HG03175 (cell line): ENCODE data around the gene CSNK2A1.
"Not testable (repeated sequence)": the region's sequence is repeated elsewhere in the genome, so short reads cannot be mapped to it uniquely, and the experiment has no call there.

Experiments used
- ATAC-seq: cut with Tn5 transposase; IDR thresholded peaks from one replicate; pipeline ENCODE4 v1.9.1; 2021; ENCODE audit warnings: mild to moderate bottlenecking, moderate library complexity; ENCODE audit not compliant: unreplicated experiment

The CSNK2A1 gene

GRCh38 chr20:496126-496696 is 47.4 kb downstream of the CSNK2A1 start:
- no peak for ATAC-seq

DNA sequence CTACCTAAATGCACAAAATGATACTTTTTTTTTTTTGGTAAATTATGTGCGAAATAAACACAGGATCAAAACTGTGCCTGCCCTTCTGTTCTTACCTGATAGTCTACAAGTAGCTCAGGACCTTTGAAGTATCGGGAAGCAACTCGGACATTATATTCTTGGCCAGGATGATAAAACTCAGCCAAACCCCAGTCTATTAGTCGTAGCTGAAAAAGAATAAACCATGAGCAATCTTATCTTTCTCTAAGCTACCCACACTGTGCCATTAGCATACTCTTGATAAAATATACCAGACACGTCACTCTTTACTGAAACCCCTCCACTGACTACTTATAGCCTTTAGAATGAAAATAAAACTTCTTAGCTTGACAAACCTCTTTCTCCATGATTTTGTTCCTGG is 51.4 kb downstream of the CSNK2A1 start:
- ATAC-seq: no peak

DNA sequence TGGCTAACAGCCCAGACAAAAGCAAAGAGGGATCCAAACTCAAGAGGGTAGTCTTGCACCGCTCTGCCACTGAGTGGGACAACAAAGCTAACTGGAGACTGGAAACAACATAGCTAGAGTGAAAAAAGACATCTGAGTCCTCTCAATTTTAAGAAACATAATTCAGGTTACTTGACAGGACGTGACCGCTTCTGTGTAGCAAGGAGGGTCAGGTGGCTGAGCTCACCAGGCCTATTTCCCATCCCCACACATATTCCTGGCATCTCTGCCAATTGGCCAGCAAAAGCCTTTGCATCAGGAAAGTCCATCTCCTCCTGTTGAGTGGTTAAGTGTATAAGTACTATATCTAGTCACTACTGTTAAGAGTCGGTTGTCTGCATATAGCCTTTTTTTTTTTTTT is 55.9 kb downstream of the CSNK2A1 start:
- ATAC-seq: no peak

DNA sequence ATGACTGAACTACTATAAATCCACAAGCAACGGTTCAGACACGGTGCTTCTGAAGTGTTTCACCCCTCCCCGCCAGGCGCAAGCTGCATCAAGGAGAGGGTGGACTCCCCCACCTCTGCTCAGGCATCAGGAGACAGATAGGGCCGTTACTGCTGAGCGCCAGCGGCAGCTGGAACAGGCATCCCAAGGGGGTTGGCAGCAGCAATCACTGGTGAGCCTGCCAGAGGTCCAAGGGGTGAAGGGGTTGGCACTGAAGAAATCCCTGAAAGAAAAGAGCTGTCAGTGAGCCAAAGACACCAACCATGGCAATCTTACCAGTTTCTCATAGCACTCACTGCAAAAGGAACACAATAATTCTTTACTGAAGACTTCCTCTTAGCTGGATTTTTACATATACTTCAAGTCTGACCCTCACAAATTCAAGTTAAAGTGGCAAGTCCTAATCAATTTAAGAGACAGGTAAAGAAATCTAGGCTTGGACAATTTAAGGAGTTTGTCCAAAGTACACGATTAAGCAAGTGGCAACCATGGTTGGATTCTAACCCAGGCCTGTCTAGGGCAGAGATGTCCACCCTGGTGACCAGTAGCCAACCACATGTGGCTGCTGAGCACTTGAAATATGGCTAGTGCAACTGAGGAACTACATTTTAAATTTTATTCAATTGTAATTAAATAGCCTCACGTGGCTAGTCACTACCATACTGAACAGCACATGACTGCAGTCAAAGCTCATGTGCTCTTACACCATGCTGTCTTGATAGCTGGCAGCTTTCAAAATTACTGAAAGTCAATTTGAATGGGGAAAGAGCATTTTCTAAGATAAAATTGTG is 59.6 kb downstream of the CSNK2A1 start:
- no peak for ATAC-seq

DNA sequence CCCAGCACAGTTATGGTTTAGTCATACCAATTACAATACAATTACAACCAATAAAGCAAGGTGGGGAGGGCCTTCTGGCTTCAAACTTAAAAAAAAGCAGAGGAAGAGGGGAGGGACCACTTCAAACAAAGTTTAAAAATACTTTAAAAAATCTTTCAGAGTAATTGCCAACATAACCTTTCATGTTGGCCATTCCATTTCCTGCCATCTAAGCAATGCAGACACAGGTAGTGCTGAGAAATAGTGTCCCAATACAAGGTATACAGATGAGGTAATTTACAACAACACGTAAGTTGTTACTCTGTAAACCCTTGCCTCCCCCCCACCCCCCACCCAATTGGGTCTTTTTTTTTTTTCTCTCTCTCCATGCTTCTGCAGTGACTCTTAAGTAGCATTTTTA is 62.4 kb downstream of the CSNK2A1 start:
- ATAC-seq: no peak

GRCh38 chr20:480044-480443 is 63.5 kb downstream of the CSNK2A1 start:
- ATAC-seq: no peak

- no peak for ATAC-seq
Measured at GRCh38 chr20:479487-479886, 64.1 kb downstream of the CSNK2A1 start.

DNA sequence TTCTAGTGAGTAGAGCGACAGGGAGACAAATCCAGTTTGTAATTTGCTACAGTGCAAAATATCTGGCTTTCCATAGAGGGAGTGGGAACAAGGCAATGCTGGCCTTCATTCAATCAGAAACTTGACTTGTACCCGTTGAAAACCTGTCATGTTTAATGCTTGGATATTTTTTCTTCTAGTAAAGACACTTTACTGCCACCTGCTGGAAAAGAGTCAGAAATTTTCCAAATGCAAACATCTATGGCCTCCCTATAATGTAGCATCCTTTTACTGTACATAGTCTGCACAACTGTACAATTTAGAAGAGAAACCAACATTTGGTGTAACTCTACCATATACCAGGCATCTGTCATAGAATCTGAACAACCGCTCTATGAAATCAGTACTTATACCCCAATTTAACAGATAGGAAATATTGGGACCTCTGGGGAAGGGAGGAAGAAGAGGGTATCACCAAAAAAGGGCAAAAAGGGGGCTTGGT is 64.6 kb downstream of the CSNK2A1 start:
- ATAC-seq: no peak

- ATAC-seq: no peak
Measured at GRCh38 chr20:478010-478948, 65.3 kb downstream of the CSNK2A1 start.

DNA sequence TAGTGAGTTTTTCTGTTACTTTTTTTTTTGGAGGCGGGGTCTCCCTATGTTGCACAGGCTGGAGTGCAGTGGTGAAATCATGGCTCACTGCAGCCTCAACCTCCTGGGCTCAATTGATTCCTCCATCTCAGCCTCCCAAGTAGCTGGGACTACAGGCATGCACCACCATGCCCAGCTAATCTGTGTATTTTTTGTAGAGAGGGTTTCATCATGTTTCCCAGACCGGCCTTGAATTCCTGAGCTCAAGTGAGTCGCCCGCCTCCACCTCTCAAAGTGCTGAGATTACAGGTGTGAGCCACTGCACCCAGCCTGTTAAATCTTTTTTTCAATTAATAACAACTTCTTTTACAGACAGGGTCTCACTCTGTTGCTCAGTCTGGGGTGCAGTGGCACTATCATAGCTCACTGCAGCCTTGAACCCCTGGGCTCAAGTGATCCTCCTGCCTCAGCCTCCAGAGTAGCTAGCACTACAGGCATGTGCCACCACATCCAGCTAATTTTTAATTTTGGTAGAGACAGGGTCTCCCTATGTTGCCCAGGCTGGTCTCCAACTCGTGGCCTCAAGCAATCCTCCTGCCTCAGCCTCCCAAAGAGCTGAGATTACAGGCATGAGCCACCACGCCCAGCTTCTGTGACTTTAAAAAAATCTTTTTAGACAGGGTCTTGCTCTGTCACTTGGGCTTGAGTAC is 66.9 kb downstream of the CSNK2A1 start:
- ATAC-seq: not testable (repeated sequence)

DNA sequence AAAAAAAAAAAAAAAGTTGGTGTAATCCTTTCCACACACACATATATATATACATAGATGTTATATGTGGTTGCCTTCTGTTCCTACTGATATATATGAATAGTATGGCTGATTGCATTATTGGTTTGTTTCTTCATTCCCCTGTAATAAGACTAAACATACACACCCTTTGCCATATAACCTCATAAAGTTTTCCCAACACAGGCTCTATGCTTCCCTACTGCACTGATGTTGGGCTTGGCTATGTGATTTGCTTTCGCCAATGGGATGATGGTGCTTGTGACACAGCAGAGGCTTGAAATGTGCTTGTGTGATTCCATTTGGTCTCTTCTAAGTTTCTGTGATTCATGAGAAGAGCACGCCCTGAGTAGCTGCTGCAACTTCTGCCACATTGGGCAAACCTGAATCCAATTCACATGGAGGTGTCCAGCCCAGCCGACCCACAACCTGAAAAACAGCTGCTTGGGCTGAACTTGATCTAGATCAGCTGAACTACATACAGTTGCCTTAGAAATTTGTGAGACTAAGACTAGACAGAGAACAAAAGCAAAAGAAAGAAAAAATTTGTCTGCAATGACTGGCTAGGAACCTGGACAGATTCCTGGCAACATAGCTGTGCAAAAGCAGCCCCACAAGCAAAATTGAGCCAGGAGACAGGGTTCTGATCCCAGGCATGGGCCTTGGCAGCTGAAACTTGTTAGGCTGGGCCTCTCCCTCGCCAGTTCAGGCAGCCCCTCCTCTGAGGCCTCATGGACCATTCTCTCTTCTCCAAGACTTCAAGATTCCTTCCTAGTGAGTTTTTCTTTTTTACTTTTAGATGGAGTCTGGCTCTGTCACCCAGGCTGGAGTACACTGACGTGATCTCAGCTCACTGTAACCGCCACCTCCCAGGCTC is 67.9 kb downstream of the CSNK2A1 start:
- no peak for ATAC-seq

DNA sequence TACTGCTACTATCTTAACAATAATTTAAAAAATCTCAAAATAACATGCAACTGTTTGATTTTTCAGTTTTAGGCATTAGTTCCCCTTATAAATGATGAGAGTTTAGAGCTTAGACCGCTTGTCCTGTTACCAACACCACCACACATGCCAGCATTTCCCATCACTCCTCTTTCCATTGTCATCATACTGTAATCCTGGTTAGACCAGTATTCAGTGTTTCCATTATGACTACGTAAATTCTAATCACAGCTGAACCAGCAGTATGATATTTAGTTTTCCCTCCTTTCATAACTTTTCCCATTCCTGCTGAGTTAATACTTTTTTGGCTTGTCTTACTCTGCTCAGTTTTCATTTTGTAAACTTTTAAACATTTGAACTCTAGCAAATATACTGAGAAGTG is 69.0 kb downstream of the CSNK2A1 start:
- ATAC-seq: no peak

DNA sequence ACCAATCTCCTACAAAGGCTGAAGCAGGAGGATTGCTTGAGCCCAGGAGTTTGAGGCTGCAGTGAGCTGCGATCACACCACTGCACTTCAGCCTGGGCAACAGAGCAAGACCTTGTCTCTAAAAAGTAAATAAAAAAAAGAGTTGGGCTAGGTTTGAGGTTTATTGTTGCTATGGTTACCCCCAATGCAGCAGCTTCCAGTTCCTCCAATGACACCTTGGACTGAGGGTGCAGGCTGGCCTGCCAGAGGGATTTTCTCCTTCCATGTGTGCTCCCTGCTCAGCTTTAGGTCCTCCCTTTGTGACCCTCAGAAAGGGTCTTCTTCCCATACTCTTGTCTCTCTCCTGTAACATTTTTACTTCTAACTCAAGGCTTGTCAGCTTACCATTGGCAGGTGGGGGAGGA is 70.7 kb downstream of the CSNK2A1 start:
- no peak for ATAC-seq

DNA sequence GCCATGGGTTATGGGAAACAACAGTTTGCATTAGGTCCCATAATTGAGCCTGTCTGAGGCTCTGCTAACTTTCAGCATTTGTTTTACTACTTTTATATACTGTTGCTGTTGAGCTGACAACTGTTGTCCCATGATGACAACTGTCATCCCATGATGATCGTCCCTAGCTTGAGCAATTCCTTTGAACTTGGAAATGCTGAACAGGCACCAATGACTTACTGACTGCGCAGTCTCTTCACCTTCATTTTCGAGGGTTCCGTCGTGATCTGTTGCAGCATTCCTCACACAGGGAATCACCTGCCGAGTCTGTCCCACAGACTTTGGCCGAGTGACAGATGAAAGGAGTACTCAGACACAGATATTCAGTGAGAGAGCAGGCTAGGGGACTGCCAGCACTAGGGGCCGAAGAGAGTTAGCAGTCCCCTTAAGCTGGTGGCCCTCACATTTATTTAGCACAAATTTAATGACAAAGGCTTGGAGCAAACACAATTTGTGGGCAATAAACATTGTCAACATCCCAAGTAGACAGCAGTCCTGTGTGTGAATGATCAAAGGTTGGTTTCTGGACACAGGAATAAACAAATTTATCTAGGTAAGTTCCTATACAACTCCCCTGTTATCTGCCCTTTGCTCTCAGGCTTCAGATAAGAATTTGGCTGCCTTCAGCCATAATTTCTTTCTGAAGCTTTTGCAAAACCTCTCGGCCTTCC is 71.3 kb downstream of the CSNK2A1 start:
- no peak for ATAC-seq

- ATAC-seq: no peak
Measured at GRCh38 chr20:469746-470490, 73.7 kb downstream of the CSNK2A1 start.

DNA sequence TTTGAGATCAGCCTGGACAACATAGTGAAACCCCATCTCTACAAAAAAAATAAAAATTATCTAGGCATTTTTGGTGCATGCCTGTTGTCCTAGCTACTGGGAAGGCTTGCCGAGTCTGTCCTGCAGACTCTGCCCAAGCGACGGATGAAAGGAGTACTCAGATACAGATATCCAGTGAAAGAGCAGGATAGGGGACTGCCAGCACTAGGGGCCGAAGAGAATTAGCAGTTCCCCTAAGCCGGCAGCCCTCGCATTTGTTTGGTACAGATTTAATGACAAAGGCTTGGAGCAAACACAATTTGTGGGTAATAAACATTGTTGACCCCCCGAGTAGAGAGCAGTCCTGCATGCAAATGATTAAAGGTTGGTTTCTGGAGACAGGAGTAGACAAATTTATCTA is 75.8 kb downstream of the CSNK2A1 start:
- no peak for ATAC-seq

DNA sequence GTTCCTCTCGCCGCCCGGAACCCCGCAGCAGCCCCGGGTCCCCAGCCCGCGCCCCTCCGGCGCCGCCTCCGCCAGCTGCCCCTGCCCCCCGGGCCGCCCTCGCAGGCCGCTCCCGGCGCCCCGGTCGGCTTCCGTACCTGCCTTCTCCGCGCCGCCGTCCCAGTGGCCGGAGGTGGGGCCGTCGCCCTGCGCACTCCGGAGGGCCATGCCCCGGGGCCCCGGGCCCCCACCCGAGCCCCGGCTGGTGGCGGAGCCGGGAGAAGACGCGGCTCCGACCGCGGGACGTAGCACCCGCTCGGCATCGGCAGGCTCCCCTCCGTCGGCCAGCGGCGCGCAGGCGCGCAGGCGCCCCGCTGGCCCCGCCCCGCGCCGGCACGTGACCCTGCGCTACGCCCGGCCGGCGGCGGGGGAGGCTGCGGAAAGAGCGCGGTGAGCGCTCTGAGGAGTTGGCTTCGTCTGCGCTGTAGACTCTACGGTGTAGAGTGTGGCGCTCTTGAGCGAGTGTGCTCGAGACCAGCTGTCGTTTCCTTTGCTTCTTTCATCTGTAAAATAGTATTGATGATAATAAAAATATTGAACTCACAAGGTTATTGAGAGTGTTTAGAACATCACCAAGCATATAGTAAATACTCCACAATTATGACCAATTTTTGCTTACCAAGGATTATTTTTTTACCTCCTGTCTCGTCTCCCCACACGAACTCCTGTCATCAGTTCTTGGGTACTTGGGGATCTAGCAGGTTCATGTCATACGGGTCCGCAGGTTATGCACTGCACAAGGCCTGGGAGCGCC is 81.2 kb downstream of the CSNK2A1 start, which contains the start of gene TBC1D20:
TSS of gene TBC1D20 (minus strand) at position 335 of the 793 bp plus-strand sequence. CDS start at position 207, 128 bp downstream.
- peak; percentile 96 for ATAC-seq
